GM10266 (cell line): ENCODE results near the gene NXF1.

Source experiments
- DNase-seq: peaks from one replicate; pipeline ENCODE4 v3.0.0; 2012; ENCODE audit errors: extremely low spot score
- TF ChIP-seq, protein P1 (sequence below): IDR thresholded peaks from 2 replicates; pipeline ENCODE4 v1.5.1; 2012; ENCODE audit warnings: mild to moderate bottlenecking, low read depth; ENCODE audit not compliant: control insufficient read depth, insufficient read depth; ENCODE audit errors: missing control alignments

Gene NXF1

DNA sequence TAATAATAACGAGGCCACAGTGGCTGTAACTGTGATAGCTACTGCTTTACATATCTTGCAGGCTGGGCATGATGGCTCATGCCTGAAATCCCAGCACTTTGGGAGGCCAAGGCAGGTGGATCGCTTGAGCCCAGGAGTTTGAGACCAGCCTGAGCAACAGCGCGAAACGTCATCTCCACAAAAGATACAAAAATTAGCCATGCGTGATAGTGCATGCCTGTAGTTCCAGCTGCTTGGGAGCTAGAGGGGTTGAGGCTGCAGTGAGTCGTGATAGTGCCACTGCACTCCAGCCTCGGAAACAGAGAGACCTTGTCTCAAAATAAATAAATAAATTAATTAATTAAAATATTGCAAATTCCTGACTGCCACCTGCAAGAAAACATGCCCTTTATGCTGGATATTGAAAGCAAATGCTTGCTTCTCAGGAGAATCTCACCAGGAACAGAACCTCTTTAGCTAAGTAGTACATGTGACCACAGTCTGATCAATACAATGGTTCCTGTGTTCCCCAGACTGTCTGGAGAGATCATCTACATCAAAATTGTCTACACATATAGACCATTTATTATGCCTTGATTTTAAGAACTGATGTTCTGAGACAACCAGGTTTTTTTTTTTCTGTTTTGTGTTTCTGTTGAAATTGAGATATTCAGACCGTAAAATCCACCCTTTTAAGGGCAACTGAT lies 57.6 kb downstream of the NXF1 start:
- TF ChIP-seq, protein P1, sequence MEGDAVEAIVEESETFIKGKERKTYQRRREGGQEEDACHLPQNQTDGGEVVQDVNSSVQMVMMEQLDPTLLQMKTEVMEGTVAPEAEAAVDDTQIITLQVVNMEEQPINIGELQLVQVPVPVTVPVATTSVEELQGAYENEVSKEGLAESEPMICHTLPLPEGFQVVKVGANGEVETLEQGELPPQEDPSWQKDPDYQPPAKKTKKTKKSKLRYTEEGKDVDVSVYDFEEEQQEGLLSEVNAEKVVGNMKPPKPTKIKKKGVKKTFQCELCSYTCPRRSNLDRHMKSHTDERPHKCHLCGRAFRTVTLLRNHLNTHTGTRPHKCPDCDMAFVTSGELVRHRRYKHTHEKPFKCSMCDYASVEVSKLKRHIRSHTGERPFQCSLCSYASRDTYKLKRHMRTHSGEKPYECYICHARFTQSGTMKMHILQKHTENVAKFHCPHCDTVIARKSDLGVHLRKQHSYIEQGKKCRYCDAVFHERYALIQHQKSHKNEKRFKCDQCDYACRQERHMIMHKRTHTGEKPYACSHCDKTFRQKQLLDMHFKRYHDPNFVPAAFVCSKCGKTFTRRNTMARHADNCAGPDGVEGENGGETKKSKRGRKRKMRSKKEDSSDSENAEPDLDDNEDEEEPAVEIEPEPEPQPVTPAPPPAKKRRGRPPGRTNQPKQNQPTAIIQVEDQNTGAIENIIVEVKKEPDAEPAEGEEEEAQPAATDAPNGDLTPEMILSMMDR, result no peak
- no peak for DNase-seq
